GM23338 (cell line): Measurements from ENCODE around the gene SLC32A1. TPM values are rescaled to one million over a fixed set of nuclear protein-coding genes. Genes with fewer than 3 reads are reported as not detected.

Experiments
- ATAC-seq: fragments of 200-7000 bp; cut with Tn5 transposase; 3 replicates; pipeline ENCODE4 v1.9.1; 2020
- DNase-seq: peaks from one replicate; pipeline ENCODE4 v3.0.0-alpha.2; 2015; ENCODE audit warnings: low spot score
- H2AFZ ChIP-seq: fragments of 200-600 bp; sonication (generic); 2 replicates; pipeline ENCODE4 v1.8.0; 2016; ENCODE audit warnings: antibody characterized with exemption, mild to moderate bottlenecking, moderate library complexity
- H3F3A ChIP-seq: fragments of 200-600 bp; sonication (generic); replicated peaks from 2 replicates; pipeline ENCODE4 v1.8.0; 2017; ENCODE audit warnings: antibody characterized with exemption, mixed run types, low read depth
- H3K27ac ChIP-seq: fragments of 200-600 bp; sonication (generic); 2 replicates; pipeline ENCODE4 v1.6.1; 2016; ENCODE audit warnings: low read depth
- H3K27me3 ChIP-seq: fragments of 200-600 bp; sonication (generic); 2 replicates; pipeline ENCODE4 v1.8.0; 2016; ENCODE audit warnings: mild to moderate bottlenecking, mixed run types, moderate library complexity; ENCODE audit not compliant: insufficient read depth
- H3K36me3 ChIP-seq: fragments of 200-600 bp; sonication (generic); 2 replicates; pipeline ENCODE4 v1.8.0; 2016; ENCODE audit warnings: mild to moderate bottlenecking; ENCODE audit not compliant: insufficient read depth
- H3K4me1 ChIP-seq: fragments of 200-600 bp; sonication (generic); 2 replicates; pipeline ENCODE4 v1.8.0; 2016; ENCODE audit warnings: mild to moderate bottlenecking, moderate library complexity; ENCODE audit not compliant: insufficient read depth
- H3K4me2 ChIP-seq: fragments of 200-600 bp; sonication (generic); 2 replicates; pipeline ENCODE4 v1.7.1; 2017; ENCODE audit warnings: mixed run types
- H3K4me3 ChIP-seq: fragments of 200-600 bp; sonication (generic); 2 replicates; pipeline ENCODE4 v1.6.1; 2016; ENCODE audit warnings: mixed run types
- H3K79me2 ChIP-seq: fragments of 200-600 bp; sonication (generic); replicated peaks from 2 replicates; pipeline ENCODE4 v1.8.0; 2017; ENCODE audit warnings: mild to moderate bottlenecking; ENCODE audit not compliant: insufficient read depth
- H3K9me2 ChIP-seq: fragments of 200-600 bp; sonication (generic); 2 replicates; pipeline ENCODE4 v1.8.0; 2017; ENCODE audit not compliant: insufficient read depth
- H4K20me1 ChIP-seq: fragments of 200-600 bp; sonication (generic); replicated peaks from 2 replicates; pipeline ENCODE4 v1.8.0; 2017; ENCODE audit warnings: mild to moderate bottlenecking; ENCODE audit not compliant: insufficient read depth
- H3K27ac Mint-ChIP-seq: 2 replicates; pipeline ENCODE4 v1.8.0; 2020; ENCODE audit warnings: inconsistent platforms, mild to moderate bottlenecking, moderate library complexity, mixed read lengths
- H3K27me3 Mint-ChIP-seq: 3 replicates; pipeline ENCODE4 v1.8.0; 2022; ENCODE audit warnings: low read depth, mild to moderate bottlenecking, moderate library complexity, mixed read lengths, inconsistent platforms; ENCODE audit not compliant: insufficient read depth, poor library complexity
- H3K36me3 Mint-ChIP-seq: 3 replicates; pipeline ENCODE4 v1.8.0; 2021; ENCODE audit warnings: low read depth, mild to moderate bottlenecking, inconsistent platforms, moderate library complexity, mixed read lengths
- H3K4me1 Mint-ChIP-seq: 3 replicates; pipeline ENCODE4 v1.8.0; 2020; ENCODE audit warnings: mild to moderate bottlenecking, inconsistent platforms, mixed read lengths
- H3K4me3 Mint-ChIP-seq: 3 replicates; pipeline ENCODE4 v1.8.0; 2021; ENCODE audit warnings: moderate library complexity, mild to moderate bottlenecking, inconsistent platforms, mixed read lengths
- H3K9me3 Mint-ChIP-seq: 3 replicates; pipeline ENCODE4 v1.8.0; 2020; ENCODE audit warnings: moderate library complexity, mild to moderate bottlenecking, inconsistent platforms, mixed read lengths
- CREB1 ChIP-seq: fragments of 250-450 bp; sonication (Bioruptor Pico); IDR thresholded peaks from 2 replicates; pipeline ENCODE4 v1.5.0; 2020; ENCODE audit warnings: low read depth, mild to moderate bottlenecking, moderate library complexity
- CTCF ChIP-seq, 2 experiments: fragments of 200-600 bp in 1 of 2; sonication (generic) in 1 of 2; conservative IDR thresholded peaks; 2 replicates each; pipeline versions ENCODE4 v1.5.1 to v1.6.1; 2016 to 2017; ENCODE audit warnings: antibody characterized with exemption in 2 of 2, low read depth in 2 of 2, mild to moderate bottlenecking in 2 of 2, moderate library complexity in 1 of 2
- ETS1 ChIP-seq: IDR thresholded peaks from 2 replicates; pipeline ENCODE4 v1.6.1; 2016; ENCODE audit warnings: antibody characterized with exemption
- EZH2 ChIP-seq: fragments of 200-600 bp; sonication (generic); IDR thresholded peaks from one replicate; pipeline ENCODE4 v1.8.0; 2017; ENCODE audit warnings: antibody characterized with exemption, mild to moderate bottlenecking, low read depth; ENCODE audit not compliant: unreplicated experiment
- EZH2phosphoT487 ChIP-seq: fragments of 200-600 bp; sonication (generic); IDR thresholded peaks from one replicate; pipeline ENCODE4 v1.8.1; 2018; ENCODE audit warnings: antibody characterized with exemption; ENCODE audit not compliant: unreplicated experiment
- JUNB ChIP-seq: IDR thresholded peaks from one replicate; pipeline ENCODE4 v1.6.1; 2016; ENCODE audit warnings: antibody characterized with exemption; ENCODE audit not compliant: unreplicated experiment
- NANOG ChIP-seq: IDR thresholded peaks from 2 replicates; pipeline ENCODE4 v1.6.1; 2016; ENCODE audit warnings: antibody characterized with exemption, borderline replicate concordance
- POLR2AphosphoS5 ChIP-seq: IDR thresholded peaks from 2 replicates; pipeline ENCODE4 v1.6.1; 2016; ENCODE audit warnings: antibody characterized with exemption, low read depth
- REST ChIP-seq: IDR thresholded peaks from one replicate; pipeline ENCODE4 v1.6.1; 2018; ENCODE audit warnings: antibody characterized with exemption; ENCODE audit not compliant: unreplicated experiment
- STAT1 ChIP-seq: IDR thresholded peaks from one replicate; pipeline ENCODE4 v1.6.1; 2016; ENCODE audit warnings: antibody characterized with exemption; ENCODE audit not compliant: unreplicated experiment
- ZNF114 ChIP-seq: fragments of 250-450 bp; sonication (Bioruptor Pico); IDR thresholded peaks from 2 replicates; pipeline ENCODE4 v1.5.0; 2020; ENCODE audit warnings: mild to moderate bottlenecking, moderate library complexity
- ZNF331 ChIP-seq: fragments of 250-450 bp; sonication (Bioruptor Pico); IDR thresholded peaks from 2 replicates; pipeline ENCODE4 v1.5.0; 2020; ENCODE audit warnings: low read depth, mild to moderate bottlenecking, moderate library complexity
- ZNF462 ChIP-seq: fragments of 250-450 bp; sonication (Bioruptor Pico); IDR thresholded peaks from 2 replicates; pipeline ENCODE4 v1.5.0; 2020; ENCODE audit warnings: mild to moderate bottlenecking, moderate library complexity
- polyA plus RNA-seq: library from polyadenylated mRNA; unstranded; fragments of >200 nt; fragmentation: Nextera tagmentation; extraction: Ambion mirVana; gene quantifications from 2 replicates; pipeline ENCODE4 v1.2.1, GENCODE V29; 2016
- total RNA-seq: library from RNA; depleted of rRNA; stranded (reverse); fragments of >200 nt; shearing (Covaris generic); gene quantifications from 2 replicates; pipeline ENCODE4 v1.2.3, GENCODE V29; 2014

SLC32A1 gene
- total and polyA plus RNA-seq, 2 experiments from 2014 or later: 0.87 TPM; not detected in 1

- H3F3A ChIP-seq: no peaks in the 10 kb centered on the region
- no peak for TF ChIP-seq ZNF462 (CRISPR knock-in tag)
- TF ChIP-seq EZH2phosphoT487: no peak
- no peak for TF ChIP-seq ZNF331
- TF ChIP-seq POLR2AphosphoS5: no peak
- no peak for TF ChIP-seq REST
- no peak for TF ChIP-seq CTCF (conservative IDR thresholded peaks at IDR 0.05; ENCODE audit: low read depth in 2 of 2)
- no peak for TF ChIP-seq CREB1 (CRISPR knock-in tag)
- no peak for TF ChIP-seq NANOG
- no peak for TF ChIP-seq STAT1
- TF ChIP-seq ZNF114 (CRISPR knock-in tag): no peak
- TF ChIP-seq ETS1: no peak
- TF ChIP-seq EZH2: no peak
- TF ChIP-seq JUNB: no peak
- no peaks in the 10 kb centered on the region for H3K4me1 ChIP-seq
- no peak overlapping the region for H2AFZ ChIP-seq
- no peaks in the 10 kb centered on the region for H3K36me3 ChIP-seq
- H4K20me1 ChIP-seq: peaks cover 27% of the 10 kb centered on the region; the same call in 1 of the 2 replicates
- Mint-ChIP-seq H3K9me3 (no peaks in the 10 kb centered on the region), H3K27me3 (no peaks in the 10 kb centered on the region), H3K36me3 (no peaks in the 10 kb centered on the region), H3K4me3 (no peak overlapping the region), H3K4me1 (no peaks in the 10 kb centered on the region), H3K27ac (no peak overlapping the region)
- H3K27me3 ChIP-seq: peaks cover 37% of the 10 kb centered on the region
- H3K9me2 ChIP-seq: no peaks in the 10 kb centered on the region
- H3K4me2 ChIP-seq: no peak overlapping the region
- no peaks in the 10 kb centered on the region for H3K79me2 ChIP-seq
- DNase-seq: no peak
- no peak overlapping the region for H3K4me3 ChIP-seq
- no peak for ATAC-seq
- H3K27ac ChIP-seq: no peak overlapping the region
These were observed 39.0 kb upstream of the SLC32A1 start for GRCh38 chr20:38685271-38685670.
